ENCODE data around the gene EXOSC5. TPM values are rescaled to one million over a fixed set of nuclear protein-coding genes. Genes with fewer than 3 reads are reported as not detected.

Gene EXOSC5
- total RNA-seq, 3 donors from 2014 or later: 86.3 to 95.5 (median 94.5) TPM

DNA sequence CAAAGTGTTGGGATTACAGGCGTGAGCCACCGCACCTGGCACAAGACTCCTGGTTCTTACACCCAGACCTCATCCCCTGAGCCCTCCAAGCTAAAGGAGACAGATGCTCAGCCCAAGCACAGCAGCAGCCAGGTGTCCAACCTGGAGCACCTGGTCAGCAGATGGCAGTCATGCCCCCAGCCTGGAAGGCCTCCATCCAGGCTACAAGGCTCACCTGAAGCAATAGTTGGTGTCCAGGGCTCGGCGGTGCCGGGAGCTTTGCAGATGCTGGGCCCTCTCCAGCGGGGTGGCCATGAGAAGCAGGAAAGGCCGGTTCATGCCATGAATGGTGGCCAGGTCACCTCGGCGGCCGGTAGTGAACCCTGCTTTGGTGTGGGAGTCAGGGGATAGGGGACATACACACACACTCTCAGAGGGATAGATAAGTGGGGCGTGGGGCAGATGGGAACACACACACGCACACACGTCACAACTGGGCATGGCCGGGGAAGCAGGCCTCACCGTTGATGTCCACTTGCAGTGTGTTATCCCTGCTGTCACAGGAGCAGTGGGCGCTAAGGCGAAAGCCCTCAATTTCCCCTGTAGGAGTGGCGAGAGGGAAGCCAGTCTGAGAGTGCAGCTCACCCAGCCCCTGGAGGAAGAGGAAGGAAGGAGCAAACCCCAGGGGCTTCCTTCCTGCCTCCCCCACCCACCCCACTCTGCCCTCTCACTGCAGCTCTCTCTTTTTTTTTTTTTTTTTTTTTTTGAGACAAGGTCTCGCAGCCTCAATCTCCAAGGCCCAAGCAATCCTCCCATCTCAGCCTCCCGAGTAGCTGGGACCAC is 55.3 kb downstream of the EXOSC5 start:
- peaks cover 34% of the 10 kb centered on the region for H3K36me3 Mint-ChIP-seq (ENCODE audit: insufficient read depth)
- ATAC-seq (peak in 1 of 2 donors; percentile 18), DNase-seq (no peak)
- no peak overlapping the region for H3K4me3 Mint-ChIP-seq
- no peaks in the 10 kb centered on the region for H3K9me3 Mint-ChIP-seq
- H3K27me3 Mint-ChIP-seq (ENCODE audit: low read depth): no peaks in the 10 kb centered on the region
- H3K4me1 Mint-ChIP-seq (ENCODE audit: low read depth): peaks cover 44% of the 10 kb centered on the region

DNA sequence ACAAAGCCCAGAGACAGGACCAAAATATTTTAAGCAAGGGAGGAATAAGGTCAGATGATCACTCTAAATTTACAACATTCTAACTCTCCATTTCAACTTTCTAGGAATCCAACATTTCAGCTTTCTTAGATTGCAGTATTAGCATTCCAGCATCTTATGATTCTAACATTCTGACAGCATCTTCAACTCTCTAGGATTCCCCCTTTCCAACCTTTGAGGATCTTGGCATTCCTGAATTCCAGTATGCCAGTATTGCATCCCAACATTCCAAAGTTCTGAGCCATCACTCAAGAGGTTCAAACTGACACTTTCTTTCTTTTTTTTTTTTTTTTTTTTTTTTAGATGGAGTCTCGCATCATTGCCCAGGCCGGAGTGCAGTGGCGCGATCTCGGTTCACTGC is 57.2 kb downstream of the EXOSC5 start:
- peaks cover 45% of the 10 kb centered on the region for H3K4me1 Mint-ChIP-seq (ENCODE audit: low read depth)
- no peak for DNase-seq
- H3K27me3 Mint-ChIP-seq (ENCODE audit: low read depth): no peaks in the 10 kb centered on the region
- no peak for ATAC-seq
- H3K9me3 Mint-ChIP-seq: no peaks in the 10 kb centered on the region
- H3K4me3 Mint-ChIP-seq: no peak overlapping the region
- peaks cover 36% of the 10 kb centered on the region for H3K36me3 Mint-ChIP-seq (ENCODE audit: insufficient read depth)

Other genes with a start within 250 kb of the EXOSC5 start
- under 1 TPM; 0.24 to 0.30 (median 0.27) TPM for gene CYP2S1, start 204.1 kb downstream of the EXOSC5 start, total RNA-seq
- gene AXL, start 178.1 kb downstream of the EXOSC5 start, total RNA-seq: under 1 TPM; 0.08 to 0.40 (median 0.30) TPM
- 100 to 1,000 TPM; 224 to 248 (median 238) TPM for gene HNRNPUL1, start 133.0 kb downstream of the EXOSC5 start, total RNA-seq
- 10 to 100 TPM; 33.8 to 40.5 (median 35.1) TPM for gene CCDC97, start 87.2 kb downstream of the EXOSC5 start, total RNA-seq
- 100 to 1,000 TPM; 134 to 168 (median 142) TPM for gene TGFB1, start 43.4 kb downstream of the EXOSC5 start, total RNA-seq
- 1 to 10 TPM; 5.4 to 5.7 (median 5.7) TPM for gene B9D2, start 33.2 kb downstream of the EXOSC5 start, total RNA-seq
- gene TMEM91, start 20.8 kb downstream of the EXOSC5 start, total RNA-seq: 1 to 10 TPM; 1.2 to 2.4 (median 1.5) TPM
- gene BCKDHA, start 459 bp upstream of the EXOSC5 start, total RNA-seq: 10 to 100 TPM; 23.7 to 29.1 (median 26.7) TPM
- under 1 TPM; 0.15 to 0.35 (median 0.24) TPM for gene B3GNT8, start 30.0 kb upstream of the EXOSC5 start, total RNA-seq
- 10 to 100 TPM; 70.9 to 79.8 (median 72.2) TPM for gene DMAC2, start 42.6 kb upstream of the EXOSC5 start, total RNA-seq
- gene ERICH4, start 45.8 kb upstream of the EXOSC5 start, total RNA-seq: not detected
- gene CEACAM21, start 178.8 kb upstream of the EXOSC5 start, total RNA-seq: 10 to 100 TPM in 2 of 3 donors, 1 to 10 TPM in 1; 6.1 to 12.9 (median 11.0) TPM
- not detected for gene CEACAM4, start 229.7 kb upstream of the EXOSC5 start, total RNA-seq